HG03280 (cell line): ENCODE data around the gene POLR3K.
"Not testable (repeated sequence)": the region's sequence is repeated elsewhere in the genome, so short reads cannot be mapped to it uniquely, and the experiment has no call there.

Experiments
- ATAC-seq: cut with Tn5 transposase; IDR thresholded peaks from one replicate; pipeline ENCODE4 v1.9.1; 2021; ENCODE audit warnings: mild to moderate bottlenecking, moderate library complexity; ENCODE audit not compliant: unreplicated experiment

POLR3K gene

DNA sequence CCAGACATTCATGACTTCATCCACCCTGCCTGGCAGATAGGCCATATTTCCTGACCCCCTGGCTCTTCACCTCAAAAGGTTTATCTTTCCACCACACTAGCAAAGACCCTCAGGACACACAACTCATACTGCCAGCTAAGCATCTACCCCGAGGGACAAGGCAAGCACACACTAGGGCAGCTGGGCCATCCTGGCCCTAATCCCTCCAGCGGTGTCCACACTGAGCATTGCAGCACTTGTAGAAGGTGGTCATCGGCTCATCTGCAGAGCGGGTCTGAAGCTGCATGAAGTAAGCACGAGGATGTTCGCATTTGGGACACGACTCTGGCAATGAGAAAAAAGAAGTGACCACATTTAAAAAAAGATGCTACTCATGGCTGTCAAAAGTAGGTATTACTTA lies 6.2 kb downstream of the POLR3K start:
- ATAC-seq, result no peak

DNA sequence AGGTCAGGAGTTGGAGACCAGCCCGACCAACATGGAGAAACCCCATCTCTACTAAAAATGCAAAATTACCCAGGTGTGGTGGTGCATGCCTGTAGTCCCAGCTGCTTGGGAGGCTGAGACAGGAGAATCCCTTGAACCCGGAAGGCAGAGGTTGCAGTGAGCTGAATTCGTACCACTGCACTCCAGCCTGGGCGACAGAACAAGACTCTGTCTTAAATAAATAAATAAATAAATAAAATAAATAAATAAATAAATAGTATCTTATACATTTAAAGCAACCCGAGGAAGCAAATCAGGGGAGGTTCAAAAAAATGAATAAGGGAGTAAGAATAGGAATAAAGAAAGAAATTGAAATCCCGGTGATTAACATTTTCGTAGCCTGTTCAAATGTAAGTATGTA lies 6.9 kb downstream of the POLR3K start:
- ATAC-seq, result not testable (repeated sequence)

DNA sequence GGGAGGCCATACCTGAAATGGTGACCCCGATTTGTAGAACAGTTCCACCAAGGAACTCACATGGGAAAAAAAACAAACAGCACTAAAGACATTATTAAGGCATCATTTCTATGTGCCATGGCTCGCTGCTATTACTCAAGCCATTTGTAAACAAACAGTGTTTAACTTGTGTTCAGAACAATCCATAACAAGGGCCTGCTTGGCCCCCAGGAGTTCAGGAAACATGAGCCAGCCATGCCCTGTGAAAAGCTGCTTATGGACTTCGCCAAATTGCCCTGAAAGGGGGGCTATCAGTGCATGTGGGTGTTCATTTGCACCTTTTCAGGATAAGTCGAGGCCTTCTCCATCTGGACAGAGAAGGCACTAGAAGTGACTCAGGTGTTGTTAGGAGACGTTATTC lies 8.0 kb downstream of the POLR3K start:
- no peak for ATAC-seq

DNA sequence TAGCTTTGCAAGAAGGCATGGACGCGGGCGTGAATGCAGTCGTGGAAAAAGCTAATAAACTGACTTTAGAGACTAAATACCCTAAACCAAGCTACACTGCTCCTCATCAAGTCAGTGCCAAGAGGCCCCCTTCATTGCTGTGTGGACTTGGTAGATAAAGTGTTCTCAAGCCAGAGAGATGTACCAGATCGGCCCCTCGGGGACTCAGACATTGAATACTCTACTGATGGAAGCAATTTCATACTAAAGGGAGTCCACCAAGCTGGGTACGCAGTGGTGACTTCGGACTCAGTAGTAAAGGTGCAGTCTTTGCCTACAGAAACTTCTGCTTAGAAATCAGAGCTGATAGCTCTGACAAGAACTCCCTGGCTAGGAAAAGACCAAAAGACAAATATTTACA lies 8.8 kb downstream of the POLR3K start:
- no peak for ATAC-seq

DNA sequence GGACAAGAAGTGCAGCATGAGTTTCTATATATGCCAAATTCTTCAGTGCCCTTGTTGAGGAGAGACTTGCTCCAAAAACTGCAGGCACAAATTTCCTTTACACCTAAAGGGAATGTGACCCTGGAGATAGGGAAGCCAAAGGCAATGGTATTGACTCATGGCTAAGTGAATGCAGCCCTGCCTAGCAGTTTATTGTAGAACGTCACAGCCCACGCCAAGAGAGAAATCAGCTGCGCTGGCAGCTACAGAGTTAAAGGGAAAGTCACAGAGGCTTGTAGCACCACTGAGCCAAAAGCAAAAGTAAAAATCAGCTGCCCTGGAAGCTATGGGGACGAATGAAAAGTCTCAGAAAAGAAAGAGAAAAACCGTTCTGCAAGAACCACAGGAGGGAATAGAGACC lies 10.1 kb downstream of the POLR3K start:
- ATAC-seq, result no peak

DNA sequence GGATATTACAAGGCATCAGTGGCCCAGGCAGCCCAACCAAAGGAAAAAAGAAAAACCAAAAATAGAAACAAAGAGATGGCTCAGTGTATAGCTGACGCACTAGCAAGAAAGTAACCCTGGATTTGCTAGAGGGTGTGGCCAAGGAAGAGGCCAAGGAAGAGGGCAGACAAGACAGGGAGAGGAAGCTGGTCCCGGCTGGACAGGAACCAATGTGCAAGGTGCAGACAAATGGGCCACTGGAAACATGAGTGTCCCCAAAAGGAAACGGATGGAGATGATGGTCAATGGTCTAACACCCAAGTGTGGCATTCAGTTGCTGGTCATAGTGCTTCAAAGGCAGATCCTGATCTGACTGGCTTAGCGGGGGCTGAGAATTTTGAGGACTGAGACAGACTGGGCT lies 10.7 kb downstream of the POLR3K start:
- no peak for ATAC-seq

DNA sequence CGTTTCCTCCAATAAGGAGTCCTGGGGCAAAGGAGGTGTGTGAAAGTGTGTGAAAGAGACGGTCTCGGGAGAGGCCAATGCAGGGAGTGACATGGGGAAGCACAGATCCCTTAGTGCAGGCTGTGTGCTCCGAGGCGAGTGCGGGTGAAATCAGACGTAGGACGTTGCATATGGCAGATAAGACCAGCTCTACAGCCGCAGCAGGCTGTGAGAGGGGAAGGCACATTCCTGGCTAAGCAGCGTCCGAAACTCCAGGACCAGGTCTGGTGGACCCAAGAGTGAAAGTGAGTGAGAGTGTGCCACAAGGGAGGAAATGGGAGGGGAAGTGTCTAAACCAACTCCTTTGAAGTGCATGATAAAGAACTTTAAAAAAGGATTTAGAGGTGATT lies 11.3 kb downstream of the POLR3K start:
- ATAC-seq, result no peak

DNA sequence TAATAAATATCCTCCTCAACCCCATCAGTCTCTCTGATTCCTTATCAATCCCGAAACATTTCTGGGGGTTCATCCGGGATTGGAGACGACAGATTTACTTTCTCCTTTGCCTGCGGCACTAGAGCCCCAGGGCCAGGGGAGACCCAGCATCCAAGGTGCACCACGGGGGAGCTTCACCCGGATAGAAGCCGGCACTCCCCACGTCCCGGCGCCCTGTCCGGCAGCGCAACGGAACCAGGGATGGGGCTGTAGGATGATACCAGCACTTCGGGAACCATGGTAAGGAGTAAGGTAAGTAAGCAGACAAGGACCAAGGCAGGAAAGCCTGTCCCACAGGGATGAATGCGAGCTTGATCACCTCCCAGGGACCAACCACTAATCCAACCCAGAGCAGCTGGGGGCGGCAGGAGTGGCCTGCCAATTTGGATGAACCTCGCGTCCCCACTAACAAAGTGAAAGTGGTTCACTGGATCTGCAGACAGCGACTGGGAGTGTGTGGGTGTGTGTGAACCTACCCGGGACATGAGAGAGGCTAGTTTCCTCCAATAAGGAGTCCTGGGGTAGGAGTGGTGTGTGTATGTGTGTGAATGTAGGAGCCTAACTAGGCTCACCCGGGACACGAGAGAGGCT lies 11.9 kb downstream of the POLR3K start:
- no peak for ATAC-seq

DNA sequence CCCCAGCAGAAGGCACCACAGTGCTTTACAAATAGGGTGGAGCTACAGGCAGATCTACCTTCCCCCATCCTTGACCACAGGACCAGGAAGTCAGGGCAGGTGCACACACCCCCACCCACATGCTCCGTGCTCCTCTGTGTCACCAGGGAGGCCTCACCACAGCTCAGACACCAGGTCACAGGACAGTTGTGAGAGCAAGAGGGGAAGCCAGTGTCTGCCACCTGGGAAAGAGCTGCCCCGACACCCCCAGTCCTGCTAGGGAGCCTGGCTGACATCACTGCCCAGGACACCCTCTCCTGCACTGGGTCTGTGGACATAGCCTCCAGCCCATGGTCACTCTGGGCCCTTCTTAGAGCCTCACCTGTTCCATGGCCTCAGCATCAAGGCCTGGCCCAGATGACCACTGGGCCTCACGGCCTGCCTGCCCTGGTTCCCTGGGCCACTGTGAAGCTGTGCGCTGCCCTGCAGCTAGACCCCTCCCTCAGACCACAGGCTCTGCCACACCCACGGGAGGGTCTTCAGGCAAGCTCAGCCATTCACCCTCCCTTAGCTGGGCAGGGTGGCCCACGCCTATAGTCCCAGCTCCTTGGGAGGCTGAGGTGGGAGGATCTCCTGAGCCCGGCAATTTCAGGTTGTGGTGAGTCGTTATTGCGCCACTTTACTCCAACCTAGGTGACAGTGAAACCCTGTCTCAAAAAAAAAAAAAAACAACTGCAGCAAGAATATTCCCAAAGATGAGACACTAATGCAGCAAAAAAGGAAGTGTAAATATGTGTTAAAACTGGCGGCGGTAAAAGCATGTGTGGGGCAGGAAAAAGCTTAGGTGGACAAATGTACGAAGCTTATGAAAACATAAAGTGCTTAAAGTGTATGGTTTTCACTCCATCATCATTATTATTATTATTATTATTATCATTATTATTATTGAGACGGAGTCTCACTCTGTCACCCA lies 14.2 kb downstream of the POLR3K start:
- ATAC-seq, result peak; percentile 79

DNA sequence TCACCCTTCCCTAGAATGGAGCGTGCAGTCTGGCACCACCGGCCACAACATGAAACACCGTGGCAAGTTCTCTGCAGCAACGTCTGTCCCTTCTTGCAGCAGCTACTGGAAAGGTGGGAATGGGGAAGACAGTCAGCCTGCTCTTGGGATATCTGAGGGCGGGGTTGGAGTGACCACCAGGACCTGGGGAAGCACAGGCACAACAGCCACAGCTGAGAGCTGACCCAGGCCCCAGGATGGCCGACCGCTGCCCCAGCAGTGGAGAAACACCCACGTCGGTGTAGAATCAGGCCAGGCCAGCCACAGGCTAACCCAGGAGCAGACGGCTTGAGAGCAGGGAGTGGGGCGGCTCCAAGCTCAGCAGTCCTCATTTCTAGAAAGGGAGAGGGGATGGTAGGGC lies 15.2 kb downstream of the POLR3K start:
- not testable (repeated sequence) for ATAC-seq

DNA sequence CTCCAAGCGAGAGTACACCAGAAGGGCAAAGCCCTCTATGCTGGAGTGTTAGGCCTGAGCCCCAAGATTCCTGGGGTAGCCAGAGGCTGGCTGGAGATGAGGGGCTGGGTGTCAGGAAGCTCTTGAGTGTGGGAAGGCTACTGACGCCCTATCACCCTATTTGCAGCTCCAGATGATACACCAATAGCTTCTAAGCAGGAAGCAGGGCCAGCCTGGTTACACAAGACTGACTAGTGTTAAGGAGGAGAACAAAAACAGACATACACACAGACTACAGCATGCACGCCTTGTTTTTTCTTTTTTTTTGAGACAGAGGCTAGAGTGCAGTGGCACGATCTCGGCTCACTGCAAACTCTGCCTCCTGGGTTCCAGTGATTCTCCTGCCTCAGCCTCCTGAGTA lies 15.9 kb downstream of the POLR3K start:
- ATAC-seq, result no peak

DNA sequence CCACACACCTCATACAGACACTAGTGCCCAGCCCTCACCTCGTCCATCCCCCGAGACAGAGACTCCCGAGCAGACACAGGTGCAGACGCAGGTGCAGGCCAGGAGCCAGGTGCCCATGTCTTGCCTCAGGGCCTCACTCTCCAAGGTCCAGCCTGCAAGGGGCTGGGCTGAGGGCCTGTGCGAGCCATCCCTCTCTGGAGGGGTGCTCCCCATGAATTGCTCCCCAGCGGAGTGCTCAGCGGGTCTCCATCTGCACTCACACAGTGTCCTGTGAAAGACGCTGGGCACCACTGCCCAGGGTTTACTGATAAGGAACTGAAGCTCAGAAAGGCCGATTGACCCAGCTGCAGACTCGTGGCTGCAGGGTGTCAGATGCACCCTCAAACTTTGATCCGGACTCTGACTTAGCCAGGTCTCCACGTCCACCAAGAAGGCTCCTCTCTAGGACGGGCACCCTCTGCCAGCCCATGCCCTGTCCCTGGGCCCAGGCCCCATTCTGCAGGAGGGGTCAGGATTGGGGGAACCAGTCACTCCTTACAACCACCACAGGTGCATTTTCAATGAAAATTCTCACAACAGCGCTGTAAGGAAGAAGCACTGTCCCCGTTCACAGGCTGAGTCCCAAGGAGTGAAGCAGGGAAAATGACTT lies 16.9 kb downstream of the POLR3K start:
- no peak for ATAC-seq

DNA sequence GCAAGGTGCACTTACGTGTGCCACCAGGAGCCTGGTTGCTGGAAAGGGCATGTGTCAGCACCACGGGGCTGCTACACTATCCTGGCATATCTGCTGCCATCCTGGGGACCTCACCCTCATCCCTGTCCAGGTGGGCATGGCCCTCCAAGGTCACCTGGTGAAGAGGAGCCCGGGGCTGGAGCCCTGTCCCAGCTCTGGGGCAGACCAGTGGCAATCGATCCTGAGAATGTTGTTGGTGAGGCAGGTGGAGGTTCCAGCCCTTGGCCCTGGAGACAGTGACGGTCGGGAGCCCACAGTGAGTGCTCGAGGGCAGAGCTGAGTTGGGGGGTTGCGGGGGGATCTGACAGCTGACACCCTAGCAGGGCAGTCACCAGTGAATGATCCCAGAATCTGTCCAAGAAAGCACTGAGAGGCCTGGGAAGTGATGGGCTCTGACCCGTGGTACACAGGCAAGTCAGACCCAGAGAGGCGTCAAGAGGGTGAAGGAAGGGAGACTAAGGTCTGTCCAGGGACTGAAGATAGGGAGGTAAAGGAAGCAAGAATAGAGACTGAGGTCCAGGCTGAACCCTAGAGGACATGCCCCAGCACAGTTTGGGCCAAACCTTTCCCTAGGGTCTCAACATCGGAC lies 17.6 kb downstream of the POLR3K start:
- no peak for ATAC-seq

DNA sequence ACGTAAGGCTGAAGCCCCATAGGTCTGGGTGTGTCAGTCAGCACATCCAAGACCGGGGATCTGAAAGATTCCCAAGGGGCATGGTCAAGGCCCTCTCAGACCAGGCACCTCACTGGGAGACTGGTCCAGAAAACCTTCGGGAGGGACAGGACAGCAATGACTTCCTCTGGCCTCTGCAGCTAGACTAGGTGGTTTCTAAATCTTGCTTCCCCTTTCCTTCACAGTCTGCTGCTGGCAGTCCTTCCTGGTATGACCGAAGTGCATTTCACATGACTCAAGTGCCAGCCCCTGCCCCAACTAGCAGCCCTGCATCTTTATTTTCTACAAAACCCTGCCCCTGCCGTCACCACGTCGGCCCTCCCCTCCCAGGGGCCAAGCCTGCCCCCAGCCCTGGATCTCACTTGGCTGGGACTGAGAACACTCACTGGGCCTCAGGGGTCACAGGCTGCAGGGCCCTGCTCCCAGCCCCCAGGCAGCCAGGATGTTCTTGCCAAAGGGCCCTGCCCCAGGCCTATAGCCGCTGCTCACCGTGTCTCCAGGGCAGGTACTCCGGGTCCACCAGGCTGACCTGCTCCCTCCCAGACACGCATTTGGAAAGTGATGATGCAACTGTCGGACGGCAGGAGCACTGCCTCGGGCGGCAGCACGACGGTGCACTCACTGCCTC lies 18.3 kb downstream of the POLR3K start:
- no peak for ATAC-seq

DNA sequence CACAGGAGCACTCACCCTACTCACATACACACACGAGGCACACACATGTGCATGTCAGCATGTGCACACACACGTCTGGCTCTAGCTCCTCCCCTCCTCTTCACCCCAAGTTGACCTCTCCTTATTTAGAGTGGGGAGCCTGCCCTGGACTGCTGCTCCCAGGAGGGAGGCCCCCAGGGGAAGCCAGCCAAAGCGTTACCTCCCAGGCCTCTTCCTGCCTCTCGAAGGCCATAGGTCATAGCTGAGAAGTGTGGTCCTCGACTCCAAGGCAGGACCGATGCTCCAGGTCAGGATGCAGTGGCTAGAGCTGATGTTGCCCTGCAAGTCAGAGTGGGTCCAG lies 18.8 kb downstream of the POLR3K start:
- no peak for ATAC-seq

DNA sequence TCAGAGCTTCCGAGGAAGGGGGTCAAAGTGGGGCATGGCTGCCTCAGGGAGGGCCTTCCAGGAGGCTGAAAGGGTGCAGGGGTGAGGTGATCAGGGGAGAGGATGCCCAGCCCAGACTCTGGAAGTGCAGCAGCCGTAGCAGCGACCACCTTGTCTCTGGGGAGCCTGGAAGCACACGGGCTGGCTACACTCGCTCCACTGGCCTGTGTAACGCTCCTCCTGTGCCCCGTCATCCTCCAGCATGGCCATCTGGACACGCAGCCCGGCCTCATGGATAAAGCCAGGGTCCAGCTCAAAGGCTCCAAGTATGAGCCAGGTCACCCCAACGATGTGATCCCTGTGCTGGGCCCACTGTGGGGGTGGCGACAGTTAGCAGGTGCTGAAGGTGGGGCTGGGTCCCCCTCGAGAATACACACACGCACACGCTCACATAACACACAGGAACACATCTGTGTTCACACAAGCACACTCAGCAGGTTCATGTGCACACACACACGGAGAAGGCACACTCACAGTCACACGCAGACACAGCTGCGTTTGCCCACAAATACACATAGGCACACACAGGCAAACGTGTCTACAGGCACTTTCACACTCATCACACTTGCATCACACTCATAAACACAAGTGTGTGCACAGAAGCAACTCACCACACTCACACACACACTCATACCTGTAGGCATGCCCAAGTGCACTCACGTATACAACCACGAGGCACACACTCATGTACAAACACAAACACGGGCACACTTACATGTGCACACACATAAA lies 19.3 kb downstream of the POLR3K start:
- no peak for ATAC-seq

DNA sequence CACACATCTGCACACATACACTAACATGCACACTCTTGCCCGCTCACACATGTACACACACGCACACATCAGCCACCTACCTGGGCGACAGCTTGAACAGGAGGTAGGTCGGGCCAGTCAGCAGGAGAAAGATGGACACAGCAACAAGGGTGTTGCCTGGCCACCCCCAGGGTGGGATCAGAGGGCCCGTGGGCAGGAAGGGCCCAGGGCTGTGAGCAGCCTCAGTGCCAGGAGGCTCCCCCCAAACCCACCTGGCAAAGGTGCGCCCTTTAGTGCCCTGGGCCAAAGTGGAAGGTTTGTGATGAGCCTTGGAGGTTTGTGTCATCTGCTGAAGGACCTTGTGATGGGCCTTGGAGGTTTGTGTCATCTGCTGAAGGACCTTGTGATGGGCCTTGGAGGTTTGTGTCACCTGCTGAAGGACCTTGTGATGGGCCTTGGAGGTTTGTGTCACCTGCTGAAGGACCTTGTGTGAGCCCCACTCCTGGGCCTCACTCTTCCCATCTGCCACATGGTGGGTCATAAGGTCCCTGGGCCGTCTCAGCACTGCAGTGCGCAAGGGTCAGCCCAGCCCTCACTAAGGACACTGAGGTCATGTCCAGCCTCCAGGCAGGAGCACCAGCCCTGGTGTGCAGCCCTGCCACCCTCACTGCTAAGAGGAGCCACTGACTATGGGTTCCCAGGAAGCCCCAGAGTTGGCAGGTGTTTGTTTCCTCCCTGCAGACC lies 20.1 kb downstream of the POLR3K start:
- ATAC-seq, result not testable (repeated sequence)

DNA sequence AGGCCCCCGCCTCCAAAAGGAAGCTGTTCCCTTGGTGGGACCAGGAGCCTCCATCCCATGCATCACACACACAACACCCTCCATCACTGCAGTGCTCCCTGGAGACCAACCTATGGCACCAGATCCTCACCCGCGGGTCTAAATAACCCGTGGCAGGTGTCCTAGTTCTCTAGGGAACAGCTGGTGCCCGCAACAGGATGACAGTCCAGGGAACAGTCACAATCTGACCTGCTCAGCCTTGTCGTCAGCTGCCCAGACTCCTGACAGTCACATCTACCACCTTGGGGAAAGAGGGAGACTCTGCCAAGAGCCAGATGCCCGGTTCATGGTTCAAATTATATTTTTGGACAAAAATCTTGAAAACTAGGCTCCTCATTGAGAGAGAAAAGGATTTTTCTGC lies 22.8 kb downstream of the POLR3K start:
- not testable (repeated sequence) for ATAC-seq

DNA sequence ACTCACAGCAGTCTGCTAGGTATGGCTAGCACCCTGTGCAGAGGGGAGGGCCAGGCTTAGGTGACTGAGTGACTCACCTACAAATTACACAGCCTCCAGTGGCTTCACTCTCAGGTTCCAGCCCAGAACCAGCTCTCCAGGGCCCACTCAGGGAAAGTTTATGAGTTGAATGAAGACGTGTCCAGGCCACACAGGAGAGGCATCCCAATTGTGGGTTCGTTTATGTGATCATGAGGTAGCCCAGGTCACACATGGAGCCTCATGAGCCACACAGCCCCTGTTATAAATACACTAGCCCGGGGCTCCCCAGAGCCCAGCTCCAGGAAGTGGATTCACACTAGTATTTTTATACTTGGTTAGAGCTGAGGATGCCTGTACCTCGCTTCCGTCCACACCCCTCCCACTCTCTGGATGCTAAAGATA lies 27.5 kb downstream of the POLR3K start:
- peak; percentile 52 for ATAC-seq

DNA sequence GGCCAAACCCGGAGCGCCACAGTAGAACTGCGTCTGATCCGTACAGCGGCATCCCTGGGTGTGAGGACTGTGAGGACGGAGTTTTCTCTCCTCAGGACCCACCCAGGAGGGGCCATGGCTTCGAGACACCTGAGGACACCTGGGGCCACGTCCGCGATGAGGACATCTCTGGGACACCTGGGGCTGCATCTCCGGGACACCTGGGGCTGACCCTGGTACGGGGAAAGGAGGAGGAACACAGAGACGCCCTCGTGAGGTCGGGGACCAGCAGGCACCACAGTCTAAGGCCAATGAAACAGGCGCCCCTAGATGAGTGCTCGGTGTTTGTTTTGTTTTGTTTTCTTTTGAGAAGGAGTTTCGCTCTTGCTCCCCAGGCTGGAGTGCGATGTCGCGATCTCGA lies 29.3 kb downstream of the POLR3K start:
- not testable (repeated sequence) for ATAC-seq
